ENCODE results near the gene HP1BP3. TPM values are rescaled to one million over a fixed set of nuclear protein-coding genes. Genes with fewer than 3 reads are reported as not detected.

HP1BP3 gene
- total RNA-seq, 2 experiments from 2014 or later: 226 to 240 TPM

Other genes with a start within 250 kb of the HP1BP3 start
- gene FAM43B, start 234.7 kb downstream of the HP1BP3 start, total RNA-seq: not detected
- not detected for gene CDA, start 198.2 kb downstream of the HP1BP3 start, total RNA-seq
- gene PINK1, start 153.8 kb downstream of the HP1BP3 start, total RNA-seq: 1 to 10 TPM; 1.4 to 1.5 TPM
- 100 to 1,000 TPM; 167 to 169 TPM for gene DDOST, start 125.9 kb downstream of the HP1BP3 start, total RNA-seq
- gene KIF17, start 69.3 kb downstream of the HP1BP3 start, total RNA-seq: not detected
- gene SH2D5, start 54.6 kb downstream of the HP1BP3 start, total RNA-seq: under 1 TPM; 0.15 to 0.29 TPM